NCI-H2171 (cell line): ENCODE data around the gene CLASP2.
"Not testable (repeated sequence)": the region's sequence is repeated elsewhere in the genome, so short reads cannot be mapped to it uniquely, and the experiment has no call there.

ENCODE experiments used
- DNase-seq: peaks from one replicate; lab custom pipeline; 2025; lab: John Stamatoyannopoulos, UW

The CLASP2 gene

DNA sequence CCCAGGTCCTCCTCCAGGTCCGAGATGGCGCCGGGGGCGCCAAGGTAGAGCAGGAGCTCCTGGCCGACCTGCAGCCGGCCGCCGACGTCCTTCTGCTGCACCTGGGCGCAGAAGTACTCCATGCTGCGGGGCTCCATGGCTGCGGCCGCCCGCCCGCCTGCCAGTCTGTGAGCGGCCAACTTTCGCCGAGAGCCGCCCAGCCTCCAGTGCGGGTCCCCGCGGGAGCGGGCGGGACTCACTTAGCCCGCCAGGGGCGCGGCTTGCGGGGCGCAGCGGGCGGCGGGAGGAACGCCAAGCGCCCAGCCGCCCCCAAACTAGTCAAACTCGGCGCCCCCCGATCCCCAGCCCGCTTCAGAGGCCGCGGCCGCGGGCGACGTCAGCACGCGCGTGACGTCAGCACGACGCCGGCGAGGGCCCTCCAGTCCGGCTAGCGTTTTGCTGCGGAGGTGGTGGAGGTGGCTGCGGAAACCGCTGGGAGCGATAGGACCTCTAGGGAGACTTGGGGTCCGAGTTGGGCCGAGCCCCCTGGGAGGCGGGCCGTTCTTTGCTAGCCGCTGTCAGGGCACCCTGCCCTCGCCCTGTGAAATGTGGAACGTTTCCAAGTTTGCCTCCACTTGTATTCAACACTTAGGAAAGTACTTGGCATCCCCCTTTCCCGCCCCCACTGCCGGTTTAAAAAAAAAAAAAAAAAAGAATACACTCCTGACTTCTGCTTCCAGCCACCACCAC lies at the start of gene CLASP2:
TSS of gene CLASP2 (minus strand) at position 389 of the 729 bp plus-strand sequence. CDS start at position 137, 252 bp downstream.
- peak; percentile 58 for DNase-seq

DNA sequence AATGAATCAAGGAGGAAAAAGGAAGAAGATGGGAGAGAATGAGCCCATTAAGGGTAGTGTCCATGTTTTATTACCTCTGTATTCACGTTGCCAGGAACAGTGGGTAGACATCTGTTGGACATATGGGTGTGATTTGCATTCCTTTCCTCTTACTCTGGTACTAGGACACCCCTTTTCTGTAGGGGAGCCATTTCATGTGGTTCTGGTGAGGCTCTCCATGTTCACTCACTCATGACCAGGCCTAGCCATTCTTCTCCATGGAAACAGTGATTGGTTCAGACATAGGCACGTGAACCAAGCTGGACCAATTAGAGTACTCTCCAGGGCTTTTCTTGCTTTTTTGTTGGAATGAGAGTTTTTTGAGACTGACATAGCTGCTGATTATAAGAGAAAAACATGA lies 40.8 kb upstream of the CLASP2 start:
- no peak for DNase-seq

DNA sequence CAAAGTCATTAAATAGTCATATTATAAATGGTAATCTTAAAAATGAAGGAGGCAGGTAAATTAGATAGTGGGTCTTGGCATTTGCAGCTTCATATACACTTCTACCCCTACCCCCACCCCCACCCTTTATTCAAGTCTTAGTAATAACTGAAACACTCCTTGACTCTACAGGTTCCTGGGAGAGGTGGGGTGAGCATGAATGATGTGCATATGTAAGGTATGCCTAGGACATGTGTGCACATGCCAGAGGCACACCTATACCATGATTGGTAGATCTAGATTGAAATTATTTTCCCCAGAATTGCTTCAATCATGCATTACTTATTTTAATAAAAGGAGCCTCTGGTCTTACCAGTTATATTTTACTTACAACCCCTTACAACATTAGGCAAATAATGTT lies 40.2 kb upstream of the CLASP2 start:
- DNase-seq, result no peak

DNA sequence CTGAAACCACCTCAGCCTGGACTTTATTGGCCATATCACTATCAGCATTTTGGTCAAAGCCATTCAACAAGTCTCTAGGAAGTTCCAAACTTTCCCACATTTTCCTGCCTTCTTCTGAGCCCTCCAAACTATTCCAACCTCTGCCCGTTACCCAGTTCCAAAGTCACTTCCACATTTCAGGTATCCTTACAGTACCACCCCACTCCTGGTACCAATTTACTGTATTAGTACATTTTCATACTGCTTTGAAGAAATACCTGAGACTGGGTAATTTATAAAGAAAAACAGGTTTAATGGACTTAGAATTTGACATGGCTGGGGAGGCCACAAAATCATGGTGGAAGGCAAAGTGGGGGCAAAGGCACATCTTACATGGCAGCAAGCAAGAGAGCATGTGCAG lies 36.3 kb upstream of the CLASP2 start:
- DNase-seq, result not testable (repeated sequence)

DNA sequence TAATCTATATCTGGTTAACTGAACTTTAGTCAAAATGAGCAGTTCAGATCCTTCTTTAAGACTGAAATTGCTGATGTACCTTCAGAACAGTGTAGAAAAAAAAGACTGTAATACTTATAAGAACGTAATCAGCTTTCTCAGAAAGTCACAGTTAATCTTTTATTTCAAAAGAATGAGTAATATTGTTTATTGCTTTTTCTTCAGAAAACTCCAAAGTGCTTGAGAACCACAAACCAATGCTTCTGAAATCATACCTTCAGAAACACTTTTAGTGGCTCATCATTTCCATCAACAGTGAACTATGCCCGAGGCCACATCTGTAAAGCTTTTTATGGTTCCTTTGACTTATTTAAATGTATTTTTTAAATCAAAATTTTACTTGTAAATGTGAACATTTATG lies 33.3 kb upstream of the CLASP2 start:
- DNase-seq, result no peak

DNA sequence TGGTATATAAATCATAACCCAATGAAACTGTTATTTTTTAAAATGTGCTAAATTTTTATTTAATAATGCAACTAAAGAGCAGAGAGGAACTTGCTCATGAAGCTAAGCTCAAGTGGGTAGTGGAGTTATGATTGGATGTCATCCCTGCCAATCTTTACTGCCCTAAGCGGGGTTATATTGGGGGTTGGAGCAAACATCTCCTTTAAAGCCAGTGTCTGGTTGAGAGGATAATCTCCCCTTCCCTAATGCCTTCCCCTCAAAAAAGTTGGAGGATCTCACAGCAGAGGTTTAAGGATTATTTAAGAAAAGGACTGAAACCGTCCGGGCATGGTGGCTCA lies 32.1 kb upstream of the CLASP2 start:
- DNase-seq, result no peak

DNA sequence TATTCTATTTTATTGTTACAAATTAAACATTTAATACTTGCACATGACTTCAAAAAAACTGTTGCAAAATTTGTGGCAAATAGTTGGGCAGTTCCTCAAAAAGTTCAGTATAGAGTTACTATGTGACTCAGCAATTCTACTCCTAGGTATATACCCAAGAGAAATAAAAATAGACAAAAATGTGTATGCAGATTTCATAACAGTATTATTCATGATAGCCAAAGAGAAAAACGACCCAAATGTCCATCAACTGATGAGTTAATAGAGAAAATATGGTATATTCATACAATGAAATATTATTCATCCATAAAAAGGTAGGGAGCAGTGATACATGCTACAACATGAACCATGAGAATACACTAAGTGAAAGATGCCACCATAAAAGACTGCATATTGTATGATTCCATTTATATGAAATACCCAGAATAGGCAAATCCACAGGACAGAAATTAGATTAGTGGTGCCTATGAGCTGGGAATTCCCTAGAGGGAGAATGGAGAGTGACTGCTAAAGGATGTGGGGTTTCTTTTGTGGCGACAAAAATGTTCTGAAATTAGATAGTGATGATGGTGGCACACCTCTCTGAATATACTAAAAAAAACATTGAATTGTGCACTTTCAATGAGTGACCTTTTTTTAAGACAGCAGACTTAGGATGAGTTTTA lies 31.6 kb upstream of the CLASP2 start:
- no peak for DNase-seq

DNA sequence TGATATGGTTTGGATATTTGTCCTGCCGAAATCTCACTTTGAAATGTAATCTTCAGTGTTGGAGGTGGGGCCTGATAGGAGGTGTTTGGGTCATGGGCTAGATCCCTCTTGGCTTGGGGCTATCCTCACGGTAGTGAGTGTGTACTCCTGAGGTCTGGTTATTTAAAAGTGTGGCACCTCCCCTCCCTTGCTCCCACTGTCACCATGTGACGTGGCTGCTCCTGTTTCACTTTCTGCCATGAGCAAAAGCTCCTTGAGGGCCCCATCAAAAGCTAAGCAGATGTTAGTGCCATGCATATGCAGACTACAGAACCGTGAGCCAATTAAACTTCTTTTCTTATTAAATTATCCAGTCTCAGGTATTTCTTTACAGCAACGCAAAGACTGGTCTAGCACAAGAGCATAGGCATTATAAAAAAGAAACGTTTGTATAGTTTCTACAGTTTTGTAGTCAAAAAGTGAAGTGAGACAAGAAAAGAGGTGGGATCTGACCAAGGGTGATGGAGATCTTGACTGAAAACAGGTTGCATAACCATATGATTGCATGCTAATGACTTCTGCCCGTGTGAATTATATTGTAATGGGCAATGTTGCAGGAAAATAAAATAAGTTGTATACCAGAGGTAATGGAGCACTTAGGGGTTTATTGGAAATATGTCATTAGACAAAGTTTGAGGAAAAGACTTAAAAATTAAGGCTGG lies 28.5 kb upstream of the CLASP2 start:
- no peak for DNase-seq

DNA sequence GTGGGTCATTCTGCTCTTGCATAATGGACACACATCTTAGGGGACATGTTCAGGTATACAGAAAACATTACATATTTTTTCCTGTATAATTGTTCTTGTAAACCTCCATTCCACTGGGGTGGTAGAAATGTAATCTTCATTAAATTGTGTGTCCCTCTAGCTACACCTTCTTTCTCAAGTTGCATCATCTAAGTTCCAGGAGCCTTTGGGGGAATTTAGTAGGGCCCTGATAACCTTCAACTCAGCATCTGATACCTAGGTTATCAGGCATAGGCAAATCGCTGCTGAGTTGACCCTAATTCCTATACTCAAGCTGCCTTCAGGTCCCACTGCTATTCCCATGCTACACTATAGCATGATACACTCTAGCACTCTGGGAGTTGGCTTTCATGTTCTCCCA lies 19.1 kb upstream of the CLASP2 start:
- DNase-seq, result no peak

DNA sequence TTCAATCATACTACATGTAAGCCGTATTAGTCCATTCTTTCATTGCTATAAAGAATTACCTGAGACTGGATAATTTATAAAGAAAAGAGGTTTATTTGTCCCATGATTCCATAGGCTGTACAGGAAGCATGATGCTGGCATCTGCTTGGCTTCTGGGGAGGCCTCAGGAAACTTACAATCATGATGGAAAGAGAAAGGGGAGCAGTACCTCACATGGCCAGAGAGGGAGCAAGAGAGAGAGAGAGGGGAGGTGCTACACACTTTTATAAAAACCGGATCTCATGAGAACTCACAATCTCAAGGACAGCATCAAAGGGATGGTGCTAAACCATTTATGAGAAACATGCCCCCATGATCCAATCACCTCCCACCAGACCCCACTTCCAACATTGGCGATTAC lies 14.3 kb upstream of the CLASP2 start:
- no peak for DNase-seq

DNA sequence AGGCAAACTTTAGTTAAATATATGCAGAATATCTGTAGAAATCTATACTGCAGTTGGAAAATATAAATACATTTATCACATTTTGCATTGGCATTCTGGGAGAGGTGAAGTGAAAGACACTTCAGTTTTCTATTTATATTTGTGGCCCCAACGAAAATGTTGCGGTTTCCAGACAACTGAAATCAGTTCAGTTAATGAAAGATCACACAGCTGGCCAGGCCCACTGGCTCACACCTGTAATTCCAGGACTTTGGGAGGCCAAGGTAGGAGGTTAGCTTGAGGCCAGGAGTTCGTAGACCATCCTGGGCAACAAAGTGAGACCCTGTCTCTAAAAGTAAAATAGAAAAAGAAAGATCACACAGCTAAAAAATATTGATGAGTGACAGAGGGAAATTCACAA lies 11.9 kb upstream of the CLASP2 start:
- DNase-seq, result no peak

DNA sequence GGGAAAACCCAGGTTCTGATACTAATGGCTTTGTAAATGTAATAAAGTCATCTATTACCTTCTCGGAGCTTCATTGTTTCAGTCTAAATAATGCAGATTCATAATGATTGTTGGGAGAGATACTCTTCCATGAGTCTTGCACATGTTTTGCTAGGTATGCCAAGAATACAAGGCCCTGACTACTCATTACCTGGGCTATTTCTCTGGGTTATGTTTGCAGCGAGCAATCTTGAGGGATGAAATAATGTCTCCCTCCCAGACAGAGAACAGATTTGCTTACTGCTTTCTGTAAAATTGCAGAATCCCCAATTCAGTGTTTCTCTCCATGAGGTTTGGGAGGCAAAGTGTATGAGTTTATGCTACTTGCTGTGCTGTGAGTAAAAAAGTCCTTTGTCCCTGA lies 6.2 kb upstream of the CLASP2 start:
- no peak for DNase-seq

DNA sequence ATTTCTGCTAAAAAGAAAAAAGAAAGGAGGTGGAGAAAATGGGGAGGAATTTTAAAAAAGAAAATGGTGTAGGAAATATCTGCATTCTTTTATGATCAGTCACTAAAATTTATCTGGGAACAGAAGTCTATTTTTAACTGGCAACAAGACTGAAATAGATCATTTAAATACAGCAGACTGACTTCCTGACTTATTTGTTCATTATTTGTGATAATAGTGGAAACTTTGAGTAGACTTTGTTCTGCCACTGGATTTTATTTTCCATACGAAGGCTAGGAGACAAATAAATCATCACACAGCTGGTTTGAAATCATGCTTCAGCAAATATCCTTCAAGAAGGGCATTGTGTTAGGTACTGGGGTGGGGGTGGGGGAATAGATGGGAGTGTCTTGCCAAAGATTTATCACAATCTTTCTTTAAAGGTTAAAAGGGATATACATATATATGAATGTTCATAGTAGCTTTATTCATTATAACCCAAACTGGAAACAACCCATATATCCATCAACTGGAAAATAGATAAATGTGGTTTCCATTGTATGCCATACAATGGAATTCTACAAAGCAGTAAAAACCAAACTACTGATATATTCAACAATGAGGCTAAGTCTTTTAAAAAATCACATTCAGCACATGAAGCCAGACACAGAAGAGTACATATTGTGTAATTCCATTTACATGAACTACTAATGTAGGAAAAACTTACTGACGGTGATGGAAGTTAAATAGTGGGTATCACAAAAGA lies 4.7 kb upstream of the CLASP2 start:
- DNase-seq, result no peak

DNA sequence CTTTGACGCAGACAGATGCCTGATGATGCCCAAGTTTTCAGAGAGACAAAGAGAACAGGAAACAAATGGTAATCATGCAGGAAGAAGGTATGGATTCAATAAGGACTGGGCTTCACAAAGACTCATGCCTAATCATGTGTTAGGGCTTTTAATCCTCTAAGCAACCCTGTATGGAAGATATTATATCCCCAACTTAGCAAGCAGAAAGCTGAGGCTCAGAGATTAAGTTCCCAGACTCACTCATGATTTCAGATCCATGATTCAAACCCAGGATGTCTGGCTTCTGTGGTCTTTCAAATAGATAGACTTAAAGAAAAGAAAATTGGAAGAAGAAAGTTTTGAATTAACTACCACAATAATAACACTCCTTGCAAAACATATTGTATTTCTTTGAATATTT lies 4.1 kb upstream of the CLASP2 start:
- no peak for DNase-seq

DNA sequence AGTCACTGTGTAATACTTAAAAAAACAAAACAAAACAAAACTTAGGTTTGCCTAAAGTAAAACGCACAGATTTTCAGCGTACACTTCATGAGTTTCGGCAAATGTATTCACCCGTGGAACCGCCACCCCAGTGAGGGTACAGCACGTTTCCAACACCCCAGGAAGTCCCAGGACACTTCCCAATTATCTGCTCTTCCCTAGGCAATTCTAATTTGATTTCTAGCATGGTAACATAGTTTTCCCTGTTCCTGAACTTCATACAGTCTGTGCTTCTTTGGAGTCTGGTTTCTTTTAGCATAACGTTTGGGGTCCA lies 497 bp upstream of the CLASP2 start:
- no peak for DNase-seq

DNA sequence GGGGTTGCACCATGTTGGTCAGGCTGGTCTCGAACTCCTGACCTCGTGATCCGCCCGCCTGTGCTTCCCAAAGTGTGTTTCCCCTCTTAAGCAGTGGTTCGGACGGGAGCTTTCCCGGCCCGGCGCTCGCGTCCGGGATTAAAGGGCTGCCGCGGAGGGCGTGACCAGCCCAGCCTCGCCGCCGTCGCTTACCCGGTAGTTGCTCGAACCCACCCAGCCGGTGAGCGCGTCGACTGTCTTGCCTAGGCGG lies 513 bp downstream of the CLASP2 start:
- DNase-seq, result no peak

DNA sequence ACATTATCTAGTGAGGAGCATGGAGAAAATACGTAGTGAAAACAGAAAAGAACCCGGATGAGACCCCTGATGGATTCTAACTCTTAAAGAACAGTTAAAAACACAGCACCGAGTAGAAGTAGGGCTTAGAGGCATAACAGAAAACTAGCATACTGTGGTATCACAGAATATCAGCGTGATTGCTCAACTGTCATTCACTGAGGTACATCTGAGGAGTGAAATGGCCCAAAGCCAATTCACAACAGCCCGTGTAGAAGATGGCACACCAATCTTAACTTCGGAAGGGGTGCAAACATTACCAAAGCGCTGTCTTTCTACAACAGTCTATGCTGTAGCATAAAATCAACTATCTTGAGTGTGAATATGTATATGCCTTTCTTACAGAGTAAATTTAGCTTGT lies 1.8 kb downstream of the CLASP2 start:
- no peak for DNase-seq

DNA sequence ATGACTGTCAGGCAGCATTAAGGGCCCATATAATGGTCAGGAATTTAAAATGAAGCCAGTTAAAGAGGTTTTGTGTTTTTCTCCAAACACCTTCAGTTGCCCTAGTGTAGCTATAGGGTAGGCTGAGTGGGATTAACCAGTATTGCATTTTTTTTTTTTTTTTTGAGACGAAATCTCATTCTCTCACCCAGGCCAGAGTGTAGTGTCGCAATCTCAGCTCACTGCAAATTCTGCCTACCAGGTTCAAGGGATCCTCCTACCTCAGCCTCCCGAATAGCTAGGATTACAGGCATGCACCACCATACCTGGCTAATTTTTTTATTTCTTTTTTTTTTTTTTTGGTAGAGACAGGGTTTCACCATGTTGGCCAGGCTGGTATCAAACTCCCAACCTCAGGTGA lies 7.0 kb downstream of the CLASP2 start:
- DNase-seq, result no peak

DNA sequence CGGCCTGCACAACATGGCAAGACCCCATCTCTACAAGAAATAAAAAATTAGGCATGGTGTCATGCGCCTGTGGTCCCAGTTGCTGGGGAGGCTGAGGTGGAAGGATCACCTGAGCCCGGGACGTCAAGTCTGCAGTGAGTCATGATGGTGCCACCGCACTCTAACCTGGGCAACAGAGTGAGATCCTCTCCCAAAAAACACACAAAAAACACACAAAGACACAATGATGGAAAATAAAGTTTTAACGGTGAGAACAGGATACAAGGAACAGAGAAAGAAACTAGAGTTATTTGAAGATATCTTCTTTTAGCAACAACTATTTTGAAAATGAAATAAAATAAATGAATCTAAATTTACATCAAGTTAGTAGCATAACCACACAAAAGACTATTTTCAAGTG lies 12.0 kb downstream of the CLASP2 start:
- no peak for DNase-seq

DNA sequence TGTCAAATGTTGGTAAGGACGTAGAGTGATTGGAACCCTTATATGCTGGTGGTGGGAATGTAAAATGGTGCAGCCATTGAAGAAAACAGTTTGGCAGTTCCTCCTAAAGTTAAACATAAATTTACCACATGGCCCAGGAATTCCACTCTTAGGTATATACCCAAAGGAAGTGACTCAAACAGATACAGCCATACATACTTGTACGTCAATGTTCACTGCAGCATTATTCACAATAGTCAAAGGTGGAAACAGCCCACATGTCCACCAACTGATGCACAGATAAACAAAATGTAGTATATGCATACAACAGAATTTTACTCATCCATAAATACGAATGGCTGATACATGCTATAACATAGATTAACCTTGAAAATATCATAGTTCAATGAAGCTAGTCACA lies 13.2 kb downstream of the CLASP2 start:
- DNase-seq, result no peak

DNA sequence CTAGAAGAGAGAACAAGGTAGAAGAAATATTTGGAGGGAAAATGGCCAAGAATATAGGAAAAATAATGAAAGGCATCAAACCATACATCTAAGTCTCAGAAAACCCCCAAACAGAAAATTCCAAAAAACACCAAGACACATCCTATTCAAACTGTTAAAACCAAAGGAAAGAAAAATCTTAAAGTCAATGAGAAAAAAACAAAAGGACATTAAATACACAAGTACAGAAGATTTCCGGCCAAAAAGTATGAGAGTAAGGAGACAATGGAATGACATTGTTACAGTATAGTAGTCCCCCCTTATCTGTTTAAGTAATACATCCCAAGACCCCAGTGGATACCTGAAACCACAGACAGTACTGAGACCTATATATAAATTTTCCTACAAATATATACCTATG lies 18.8 kb downstream of the CLASP2 start:
- no peak for DNase-seq

DNA sequence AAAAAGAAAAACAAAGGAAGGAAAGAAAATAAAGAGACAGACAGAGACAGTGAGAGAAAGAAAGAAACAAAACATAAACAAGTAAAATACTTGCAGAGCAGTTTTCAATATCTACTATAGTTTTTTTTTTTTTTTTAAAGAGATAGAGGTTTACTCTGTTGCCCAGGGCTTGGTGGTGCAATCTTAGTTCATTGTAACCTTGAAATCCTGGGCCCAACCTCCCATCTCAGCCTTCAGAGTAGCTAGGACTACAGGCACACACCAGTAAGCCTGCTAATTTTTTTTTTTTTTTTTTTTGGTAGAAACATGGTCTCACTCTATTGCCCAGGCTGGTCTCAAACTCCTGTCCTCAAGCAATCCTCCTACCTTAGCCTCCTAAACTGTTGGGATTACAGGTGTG lies 23.1 kb downstream of the CLASP2 start:
- no peak for DNase-seq

DNA sequence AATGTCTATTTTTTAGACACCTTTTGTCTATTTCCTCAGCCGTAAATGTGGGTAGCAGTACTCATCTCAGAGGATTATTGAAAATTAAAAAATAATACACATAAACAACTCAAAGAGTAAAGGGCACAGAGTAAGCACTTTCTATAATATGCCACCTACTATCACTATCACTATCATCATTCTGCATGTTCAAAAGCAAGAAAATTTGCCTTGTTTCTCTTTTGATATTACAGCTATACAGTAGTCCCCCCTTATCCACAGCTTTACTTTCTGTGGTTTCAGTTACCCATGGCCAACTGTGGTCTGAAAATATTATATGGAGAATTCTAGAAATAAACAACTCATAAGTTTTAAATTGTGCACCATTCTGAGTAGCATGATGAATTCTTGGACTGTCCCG lies 27.7 kb downstream of the CLASP2 start:
- no peak for DNase-seq
